Bronchial epithelial cell (primary cell): ENCODE measurements around the gene SPTBN1. TPM values are rescaled to one million over a fixed set of nuclear protein-coding genes. Genes with fewer than 3 reads are reported as not detected.

Source experiments
- DNase-seq: peaks from one replicate; pipeline ENCODE4 v3.0.0-alpha.2; 2010; ENCODE audit warnings: low read depth
- FAIRE-seq: peaks from 2 replicates; lab custom pipeline; 2011; peaks lifted over from hg19 to GRCh38; lab: Jason Lieb, UNC
- H3K27me3 ChIP-seq: 2 replicates; pipeline ENCODE4 v1.5.1; 2011; ENCODE audit warnings: low read length; ENCODE audit not compliant: control insufficient read depth, insufficient read depth
- H3K36me3 ChIP-seq: 2 replicates; pipeline ENCODE4 v1.5.1; 2011; ENCODE audit warnings: low read length; ENCODE audit not compliant: control insufficient read depth, insufficient read depth
- H3K4me3 ChIP-seq: 2 replicates; pipeline ENCODE4 v1.5.1; 2011; ENCODE audit warnings: mild to moderate bottlenecking, low read depth, low read length, control low read depth
- total RNA-seq: library from RNA; depleted of rRNA; stranded (reverse); fragments of >200 nt; gene quantifications from 2 replicates; pipeline ENCODE4 v1.2.1, GENCODE V29; 2014
- TF ChIP-seq, protein P1 (sequence below): IDR thresholded peaks from 2 replicates; pipeline ENCODE4 v1.5.1; 2011; ENCODE audit warnings: mild to moderate bottlenecking, moderate library complexity, low read length, control low read depth, inconsistent platforms; ENCODE audit not compliant: insufficient read depth, severe bottlenecking

Gene SPTBN1
- total RNA-seq, 1 donor from 2014 or later: 339 TPM

DNA sequence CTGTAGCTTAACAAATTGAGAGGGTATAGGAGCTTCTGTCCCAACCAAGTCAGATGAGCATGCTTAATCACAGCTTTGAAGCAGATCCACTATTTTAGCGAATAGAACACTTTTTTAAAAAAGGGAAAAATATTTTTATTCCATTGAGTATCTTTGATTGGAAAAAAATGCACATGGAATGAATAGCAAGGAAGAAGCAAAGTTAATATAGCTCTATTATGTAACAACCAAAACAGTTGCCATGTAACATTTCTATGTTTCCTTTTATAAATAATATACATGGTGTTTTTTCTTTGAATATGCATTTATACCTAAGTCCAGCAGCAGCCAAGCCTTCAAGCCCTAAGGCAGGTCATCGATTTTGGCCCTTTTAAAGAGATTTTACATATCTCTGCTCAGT lies 21.4 kb upstream of the SPTBN1 start:
- TF ChIP-seq, protein P1, sequence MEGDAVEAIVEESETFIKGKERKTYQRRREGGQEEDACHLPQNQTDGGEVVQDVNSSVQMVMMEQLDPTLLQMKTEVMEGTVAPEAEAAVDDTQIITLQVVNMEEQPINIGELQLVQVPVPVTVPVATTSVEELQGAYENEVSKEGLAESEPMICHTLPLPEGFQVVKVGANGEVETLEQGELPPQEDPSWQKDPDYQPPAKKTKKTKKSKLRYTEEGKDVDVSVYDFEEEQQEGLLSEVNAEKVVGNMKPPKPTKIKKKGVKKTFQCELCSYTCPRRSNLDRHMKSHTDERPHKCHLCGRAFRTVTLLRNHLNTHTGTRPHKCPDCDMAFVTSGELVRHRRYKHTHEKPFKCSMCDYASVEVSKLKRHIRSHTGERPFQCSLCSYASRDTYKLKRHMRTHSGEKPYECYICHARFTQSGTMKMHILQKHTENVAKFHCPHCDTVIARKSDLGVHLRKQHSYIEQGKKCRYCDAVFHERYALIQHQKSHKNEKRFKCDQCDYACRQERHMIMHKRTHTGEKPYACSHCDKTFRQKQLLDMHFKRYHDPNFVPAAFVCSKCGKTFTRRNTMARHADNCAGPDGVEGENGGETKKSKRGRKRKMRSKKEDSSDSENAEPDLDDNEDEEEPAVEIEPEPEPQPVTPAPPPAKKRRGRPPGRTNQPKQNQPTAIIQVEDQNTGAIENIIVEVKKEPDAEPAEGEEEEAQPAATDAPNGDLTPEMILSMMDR: no peak
- DNase-seq (no peak), FAIRE-seq (no peak)

GRCh38 chr2:54435325-54436226 lies 20.6 kb upstream of the SPTBN1 start:
- FAIRE-seq: no peak
- H3K27me3 ChIP-seq: no peaks in the 10 kb centered on the region
- H3K4me3 ChIP-seq: no peak overlapping the region
- DNase-seq: no peak
- no peaks in the 10 kb centered on the region for H3K36me3 ChIP-seq
- TF ChIP-seq, protein P1: no peak

More for the DNA sequence above, 21.4 kb upstream of the SPTBN1 start:
- H3K4me3 ChIP-seq: no peak overlapping the region
- no peaks in the 10 kb centered on the region for H3K36me3 ChIP-seq
- no peaks in the 10 kb centered on the region for H3K27me3 ChIP-seq

- Histone ChIP-seq H3K27me3 (no peaks in the 10 kb centered on the region), H3K36me3 (no peaks in the 10 kb centered on the region), H3K4me3 (no peak overlapping the region)
- no peak for FAIRE-seq
- DNase-seq: no peak
- TF ChIP-seq, protein P1: no peak
Measured at GRCh38 chr2:54437588-54437987, 18.5 kb upstream of the SPTBN1 start.

DNA sequence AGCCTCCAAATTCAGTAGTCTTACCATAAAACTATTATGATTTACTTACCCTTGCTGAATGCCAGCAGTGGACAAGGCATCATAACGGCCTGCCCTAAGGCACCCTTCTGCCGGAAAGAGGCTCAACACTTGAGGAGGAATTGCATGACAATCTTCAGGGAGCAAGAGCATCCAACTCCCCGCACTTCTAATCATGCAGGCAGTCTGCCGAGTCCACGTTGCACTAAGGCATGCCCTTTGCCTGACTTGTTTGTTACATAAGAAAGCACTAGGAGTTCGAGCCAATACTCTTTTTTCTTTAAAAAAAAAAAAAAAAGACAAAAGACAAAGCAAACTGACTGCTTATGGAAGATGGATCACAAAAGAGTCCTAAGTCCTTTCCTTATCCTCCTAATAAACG lies 17.9 kb upstream of the SPTBN1 start:
- TF ChIP-seq, protein P1: no peak
- Histone ChIP-seq H3K27me3 (no peaks in the 10 kb centered on the region), H3K4me3 (no peak overlapping the region), H3K36me3 (no peaks in the 10 kb centered on the region)
- FAIRE-seq (no peak), DNase-seq (no peak)

DNA sequence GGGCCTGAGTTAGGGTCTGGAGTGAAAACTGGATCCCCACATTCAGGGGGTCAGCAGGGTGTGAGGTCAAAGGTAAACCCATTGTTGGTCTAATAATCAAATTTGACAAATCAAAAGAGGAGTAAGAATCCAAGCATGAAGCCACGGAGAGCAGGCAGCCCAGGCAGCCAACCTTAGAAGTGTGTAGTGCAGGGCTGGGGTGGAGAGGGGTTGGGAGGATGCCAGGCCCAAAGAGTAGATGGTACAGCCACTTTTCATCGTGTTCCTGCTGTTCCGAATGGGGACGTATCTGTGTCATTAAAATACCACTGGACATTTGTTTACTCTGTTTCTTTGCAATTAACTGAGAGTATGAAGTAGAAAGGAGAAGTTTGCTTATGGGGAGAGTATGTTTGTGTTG lies 16.5 kb upstream of the SPTBN1 start:
- Histone ChIP-seq H3K27me3 (no peaks in the 10 kb centered on the region), H3K36me3 (no peaks in the 10 kb centered on the region), H3K4me3 (no peak overlapping the region)
- DNase-seq: no peak
- FAIRE-seq: no peak
- TF ChIP-seq, protein P1: no peak

DNA sequence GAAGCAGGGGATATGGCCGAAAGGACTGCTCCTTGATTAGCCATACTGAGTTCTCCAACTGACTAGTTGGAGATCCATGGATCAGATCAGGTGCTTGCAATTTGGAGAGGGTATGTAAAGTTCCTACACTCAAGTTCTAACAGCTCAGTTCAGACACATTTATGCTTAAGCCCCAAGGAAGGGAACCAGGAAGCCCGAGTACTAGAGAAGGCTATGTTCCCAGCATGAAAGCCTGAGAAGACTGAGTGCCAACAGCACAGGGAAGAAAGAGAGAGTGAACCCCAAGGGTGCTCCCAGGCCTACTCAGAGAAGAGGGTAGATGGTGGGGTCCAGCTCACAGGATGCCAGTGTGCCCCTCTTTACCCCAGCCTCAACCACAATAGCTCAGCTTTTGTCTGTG lies 16.1 kb upstream of the SPTBN1 start:
- FAIRE-seq (no peak), DNase-seq (no peak)
- no peaks in the 10 kb centered on the region for H3K27me3 ChIP-seq
- no peak overlapping the region for H3K4me3 ChIP-seq
- TF ChIP-seq, protein P1: no peak
- H3K36me3 ChIP-seq: no peaks in the 10 kb centered on the region
